Measurements from ENCODE around the gene RIPOR1.

- TF ChIP-seq, protein P1, sequence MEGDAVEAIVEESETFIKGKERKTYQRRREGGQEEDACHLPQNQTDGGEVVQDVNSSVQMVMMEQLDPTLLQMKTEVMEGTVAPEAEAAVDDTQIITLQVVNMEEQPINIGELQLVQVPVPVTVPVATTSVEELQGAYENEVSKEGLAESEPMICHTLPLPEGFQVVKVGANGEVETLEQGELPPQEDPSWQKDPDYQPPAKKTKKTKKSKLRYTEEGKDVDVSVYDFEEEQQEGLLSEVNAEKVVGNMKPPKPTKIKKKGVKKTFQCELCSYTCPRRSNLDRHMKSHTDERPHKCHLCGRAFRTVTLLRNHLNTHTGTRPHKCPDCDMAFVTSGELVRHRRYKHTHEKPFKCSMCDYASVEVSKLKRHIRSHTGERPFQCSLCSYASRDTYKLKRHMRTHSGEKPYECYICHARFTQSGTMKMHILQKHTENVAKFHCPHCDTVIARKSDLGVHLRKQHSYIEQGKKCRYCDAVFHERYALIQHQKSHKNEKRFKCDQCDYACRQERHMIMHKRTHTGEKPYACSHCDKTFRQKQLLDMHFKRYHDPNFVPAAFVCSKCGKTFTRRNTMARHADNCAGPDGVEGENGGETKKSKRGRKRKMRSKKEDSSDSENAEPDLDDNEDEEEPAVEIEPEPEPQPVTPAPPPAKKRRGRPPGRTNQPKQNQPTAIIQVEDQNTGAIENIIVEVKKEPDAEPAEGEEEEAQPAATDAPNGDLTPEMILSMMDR (IDR thresholded peaks at IDR 0.05; ENCODE audit: insufficient read depth, low read length) = no peak
- TF ChIP-seq REST (IDR thresholded peaks at IDR 0.05; ENCODE audit: insufficient replicate concordance, low read depth) = no peak
- no peak for TF ChIP-seq POLR2AphosphoS5 (IDR thresholded peaks at IDR 0.05; ENCODE audit: low read depth)
- TF ChIP-seq SPI1 (IDR thresholded peaks at IDR 0.05; ENCODE audit: borderline replicate concordance, low read depth) = no peak
Measured at GRCh38 chr16:67537270-67537635, 8.6 kb downstream of the RIPOR1 start.
